Measurements from ENCODE around the gene SYNGR3.
"Not testable (repeated sequence)": the region's sequence is repeated elsewhere in the genome, so short reads cannot be mapped to it uniquely, and the experiment has no call there.

Gene SYNGR3

DNA sequence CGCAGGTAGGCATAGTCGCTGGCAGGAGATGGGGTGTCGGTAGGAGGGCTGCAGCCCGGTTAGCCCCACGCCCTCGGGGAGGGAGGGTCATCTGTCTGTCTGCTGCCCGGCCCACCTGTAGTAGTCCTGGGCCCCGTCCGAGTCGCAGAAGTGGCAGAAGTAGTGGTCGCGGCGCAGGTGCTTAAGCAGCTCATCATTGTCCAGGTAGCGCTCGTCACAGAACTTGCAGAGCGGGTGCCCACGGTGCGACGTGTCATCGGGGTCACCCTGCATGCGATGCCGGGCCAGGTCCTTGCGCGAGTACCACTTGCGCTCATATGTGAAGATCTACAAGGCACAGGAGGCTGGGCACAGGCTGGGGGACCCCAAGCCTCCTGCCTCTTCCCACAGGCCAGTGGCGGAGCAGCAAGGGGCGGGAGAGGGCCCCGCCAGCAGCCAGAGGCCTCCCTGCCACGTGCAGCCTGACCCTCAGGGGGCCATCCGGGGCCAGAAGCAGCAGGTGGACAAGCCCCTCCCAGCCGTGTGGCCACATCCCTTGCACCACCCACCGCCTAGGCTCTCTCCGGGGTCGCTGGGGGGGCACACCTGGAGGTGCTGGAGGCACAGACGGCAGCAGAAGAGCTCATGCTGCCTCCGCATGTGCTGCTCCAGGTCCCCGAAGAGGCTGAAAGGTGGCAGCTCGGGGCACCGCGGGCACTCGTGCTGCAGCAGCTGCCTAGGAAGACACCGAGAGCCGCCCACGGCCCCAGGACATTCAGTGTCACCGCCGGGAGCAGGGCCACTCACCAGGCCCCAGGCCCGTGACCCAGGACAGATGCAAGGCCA, 12.8 kb downstream of the SYNGR3 start:
- DNase-seq: no peak
- in situ Hi-C loops (cut with HindIII; ENCODE audit: low pct_ligation_motif_present, low pct_unique_long_range_greater_than_20kb, low sequenced_read_pairs): no loop called here

DNA sequence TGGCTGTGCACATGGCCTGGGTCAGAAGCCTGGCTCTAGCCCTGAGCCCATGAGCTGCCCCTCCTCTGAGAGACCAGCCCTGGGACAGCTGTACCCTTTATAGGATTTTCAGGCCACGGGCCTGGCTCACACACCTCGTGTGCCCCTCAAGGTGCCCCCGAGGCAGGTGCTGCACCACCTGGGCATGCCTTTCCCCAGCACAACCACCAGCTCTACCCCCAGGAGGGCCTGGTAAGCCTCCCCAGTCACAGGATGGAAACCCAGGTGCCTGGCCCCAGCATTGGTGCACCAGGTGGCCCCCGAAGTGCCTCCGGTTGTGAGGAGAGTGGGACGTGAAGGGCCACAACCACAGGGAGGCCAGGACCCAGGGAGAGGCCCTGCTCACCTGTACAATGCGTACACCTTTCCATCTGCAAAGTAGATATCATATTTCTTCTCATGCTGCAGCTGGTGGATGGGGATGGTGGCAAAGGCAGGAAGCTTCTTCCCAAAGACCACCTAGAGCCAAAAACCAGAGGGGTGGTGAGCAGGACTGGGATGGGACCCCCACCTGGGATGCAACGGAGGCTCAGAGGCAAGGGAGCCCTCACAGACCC, 13.6 kb downstream of the SYNGR3 start:
- in situ Hi-C loops (cut with HindIII; ENCODE audit: low pct_ligation_motif_present, low pct_unique_long_range_greater_than_20kb, low sequenced_read_pairs): no loop called here
- no peak for DNase-seq

DNA sequence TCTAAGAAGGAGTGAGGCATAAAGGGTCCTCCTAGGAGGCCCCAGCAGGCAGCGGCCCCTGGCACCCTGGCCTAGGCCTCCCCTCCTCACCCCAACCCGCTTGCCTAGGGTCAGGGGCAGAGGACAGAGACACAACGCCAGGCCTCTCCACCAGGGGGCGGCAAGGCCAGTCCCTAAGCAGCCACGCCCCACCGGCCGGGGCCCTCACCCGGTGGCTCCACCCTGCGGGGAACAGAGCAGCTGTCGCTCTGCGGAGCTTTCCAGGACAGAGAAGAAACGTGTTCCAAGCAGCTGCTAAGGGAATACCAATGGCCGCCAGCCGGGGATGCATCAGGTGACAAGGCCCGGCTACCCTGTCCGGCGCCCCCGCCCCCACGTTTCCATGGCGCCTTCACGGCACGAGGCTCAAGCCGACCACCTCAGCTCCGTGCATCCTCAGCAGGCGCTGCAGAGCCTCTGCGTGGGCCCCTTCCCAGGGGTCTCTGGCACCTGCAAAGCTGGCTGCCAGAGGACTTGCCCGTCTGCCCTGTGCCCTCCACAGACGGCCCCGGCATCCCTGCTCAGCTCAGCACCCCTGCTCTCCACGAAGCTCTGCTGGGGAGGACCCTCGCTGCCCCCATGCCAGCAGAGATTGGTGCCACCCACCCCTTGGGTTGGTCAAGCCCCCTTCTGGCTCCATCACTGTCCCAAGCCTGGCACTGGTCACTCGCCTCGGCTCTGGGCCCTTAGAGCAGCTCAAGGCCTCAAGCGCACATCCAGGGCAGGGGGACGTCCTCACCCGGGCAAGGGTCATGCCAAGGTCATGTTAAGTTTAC, 14.3 kb downstream of the SYNGR3 start:
- in situ Hi-C loops (cut with HindIII; ENCODE audit: low pct_ligation_motif_present, low pct_unique_long_range_greater_than_20kb, low sequenced_read_pairs): no loop called here

DNA sequence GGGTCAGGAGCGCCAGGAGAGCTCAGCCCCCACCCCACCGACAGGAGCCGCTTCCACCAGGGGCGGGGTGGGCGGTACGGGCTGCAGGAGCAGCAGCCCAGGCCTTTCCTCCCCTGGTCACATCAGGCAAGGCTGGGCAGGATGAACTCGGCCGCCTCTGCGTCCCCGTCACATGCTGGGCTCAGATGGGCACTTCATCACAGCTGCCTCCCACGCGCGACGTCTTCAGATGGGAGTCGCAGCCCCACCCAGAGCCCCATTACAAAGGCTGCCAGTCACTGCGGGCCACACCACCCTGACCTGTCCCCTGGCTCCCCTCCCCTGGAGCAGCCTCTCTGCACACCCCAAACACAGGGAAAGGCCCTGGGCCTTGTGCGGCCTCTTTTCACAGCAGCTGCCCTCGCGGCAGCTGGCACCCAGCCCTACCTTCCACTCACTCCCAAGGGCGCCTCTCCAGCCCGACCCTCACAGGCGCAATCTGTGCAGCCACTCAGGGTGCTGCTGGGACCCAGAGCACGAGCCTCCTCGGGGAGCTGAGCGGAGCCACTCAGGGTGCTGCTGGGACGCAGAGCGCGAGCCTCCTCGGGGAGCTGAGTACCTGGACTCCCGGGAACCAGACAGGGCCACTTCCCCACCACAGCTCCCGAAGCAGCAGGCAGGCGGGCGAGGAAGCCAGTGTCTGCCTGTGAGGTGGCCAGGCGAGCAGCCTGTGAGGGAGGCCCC, 15.2 kb downstream of the SYNGR3 start:
- in situ Hi-C loops (cut with HindIII; ENCODE audit: low pct_ligation_motif_present, low pct_unique_long_range_greater_than_20kb, low sequenced_read_pairs): no loop called here
- no peak for DNase-seq

More for the DNA sequence above, 14.3 kb downstream of the SYNGR3 start:
- peak; percentile 95 for DNase-seq

DNA sequence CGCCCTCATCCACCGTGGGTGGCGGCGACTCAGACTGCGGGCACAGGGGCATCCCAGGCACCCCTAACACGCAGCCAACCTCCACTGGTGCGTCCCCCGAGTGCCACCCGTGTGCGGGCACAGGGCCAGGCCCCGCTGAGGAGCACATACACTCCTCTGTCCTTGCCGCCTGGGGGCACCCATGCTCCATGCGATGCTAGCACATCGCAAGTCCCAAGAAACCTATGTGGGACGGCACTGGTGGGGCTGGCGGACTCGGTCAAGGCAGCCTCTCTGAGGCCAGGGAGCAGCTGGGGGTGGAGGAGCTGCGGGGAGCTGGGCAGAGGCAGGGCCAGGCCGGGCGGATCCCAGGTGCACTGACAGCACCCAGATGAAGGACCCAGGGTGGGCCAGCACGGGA, 15.9 kb downstream of the SYNGR3 start:
- in situ Hi-C loops (cut with HindIII; ENCODE audit: low pct_ligation_motif_present, low pct_unique_long_range_greater_than_20kb, low sequenced_read_pairs): no loop called here
- DNase-seq: no peak

DNA sequence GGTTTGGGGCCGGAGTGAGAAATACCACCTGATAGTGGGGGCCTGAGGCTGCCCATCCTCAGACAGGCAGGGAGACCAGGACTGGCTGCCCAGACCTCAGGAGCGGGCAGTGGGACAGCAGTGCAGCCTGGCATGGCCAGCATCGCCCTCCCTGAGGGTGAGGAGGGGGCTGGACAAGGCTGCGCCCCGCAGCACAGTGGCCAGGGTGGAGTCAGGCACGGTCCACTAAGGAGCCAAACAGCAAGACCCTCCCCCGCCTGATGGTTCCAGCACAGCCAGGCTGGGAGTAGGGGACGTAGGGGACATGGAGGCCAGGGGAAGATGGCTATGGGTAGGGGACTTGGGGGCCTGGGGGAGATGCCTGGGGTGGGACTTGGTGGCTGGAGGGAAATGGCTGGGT, 16.5 kb downstream of the SYNGR3 start:
- no peak for DNase-seq
- in situ Hi-C loops (cut with HindIII; ENCODE audit: low pct_ligation_motif_present, low pct_unique_long_range_greater_than_20kb, low sequenced_read_pairs): no loop called here

DNA sequence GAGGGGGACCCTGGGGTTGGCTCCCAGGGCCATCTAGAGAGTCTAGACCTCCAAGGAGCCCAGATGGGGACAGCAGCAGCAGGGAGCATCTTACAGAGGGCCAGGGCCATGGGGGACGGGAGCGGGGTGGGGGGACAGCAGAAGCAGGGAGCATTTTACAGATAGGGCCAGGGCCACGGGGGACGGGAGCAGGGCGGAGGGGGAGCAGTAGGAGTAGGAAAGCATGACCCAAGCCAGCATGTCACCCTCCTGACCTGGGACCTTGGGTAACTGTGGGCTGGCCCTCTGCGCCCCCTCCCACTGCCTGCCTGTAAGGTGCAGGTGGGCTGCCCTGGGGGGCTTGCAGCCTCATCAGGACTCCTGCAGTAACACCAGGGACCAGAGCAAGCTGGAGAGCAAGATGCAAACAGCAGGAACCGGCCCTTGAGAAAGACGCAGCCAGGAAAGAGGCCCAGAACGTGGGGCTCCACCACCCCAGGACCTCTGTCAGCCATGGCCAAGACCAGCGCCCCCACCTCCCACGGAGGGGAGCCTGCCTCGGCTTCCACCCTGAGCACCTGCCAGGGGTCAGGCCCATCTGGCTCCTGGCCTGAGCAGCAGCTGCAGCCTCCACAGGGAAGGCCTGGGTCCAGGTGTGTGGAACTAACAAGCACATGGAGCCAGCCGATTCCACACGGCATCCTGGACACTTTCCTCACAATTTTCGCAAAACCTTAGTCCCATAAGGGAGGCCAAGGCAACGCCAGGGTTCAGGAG, 17.5 kb downstream of the SYNGR3 start:
- in situ Hi-C loops (cut with HindIII; ENCODE audit: low pct_ligation_motif_present, low pct_unique_long_range_greater_than_20kb, low sequenced_read_pairs): no loop called here
- DNase-seq: no peak

DNA sequence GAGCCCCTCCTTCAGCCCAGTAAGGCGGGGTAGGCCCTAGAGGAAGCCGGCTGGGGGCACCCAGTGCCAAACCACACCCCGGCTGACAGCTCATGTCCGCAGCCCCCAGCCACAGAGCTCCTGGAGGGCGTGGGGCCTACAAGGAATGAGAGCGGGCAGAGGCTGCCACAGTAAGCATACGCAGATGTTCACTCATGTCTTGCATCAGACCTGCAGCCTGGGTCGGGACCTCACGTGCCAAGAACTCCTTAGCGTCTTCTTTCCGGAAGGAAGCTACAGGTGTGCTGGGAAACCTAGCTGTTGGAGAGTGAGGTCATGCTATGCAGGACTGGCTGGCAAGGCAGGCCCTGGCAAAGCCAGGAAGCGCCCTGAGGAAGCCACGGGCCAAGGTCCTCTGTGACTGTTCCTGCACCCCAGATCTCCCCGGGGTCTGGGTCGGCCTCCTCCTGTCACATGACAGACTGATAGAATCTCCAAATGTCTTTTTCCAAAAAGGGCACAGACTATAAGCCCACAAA, 18.3 kb downstream of the SYNGR3 start:
- DNase-seq: no peak
- in situ Hi-C loops (cut with HindIII; ENCODE audit: low pct_ligation_motif_present, low pct_unique_long_range_greater_than_20kb, low sequenced_read_pairs): no loop called here

DNA sequence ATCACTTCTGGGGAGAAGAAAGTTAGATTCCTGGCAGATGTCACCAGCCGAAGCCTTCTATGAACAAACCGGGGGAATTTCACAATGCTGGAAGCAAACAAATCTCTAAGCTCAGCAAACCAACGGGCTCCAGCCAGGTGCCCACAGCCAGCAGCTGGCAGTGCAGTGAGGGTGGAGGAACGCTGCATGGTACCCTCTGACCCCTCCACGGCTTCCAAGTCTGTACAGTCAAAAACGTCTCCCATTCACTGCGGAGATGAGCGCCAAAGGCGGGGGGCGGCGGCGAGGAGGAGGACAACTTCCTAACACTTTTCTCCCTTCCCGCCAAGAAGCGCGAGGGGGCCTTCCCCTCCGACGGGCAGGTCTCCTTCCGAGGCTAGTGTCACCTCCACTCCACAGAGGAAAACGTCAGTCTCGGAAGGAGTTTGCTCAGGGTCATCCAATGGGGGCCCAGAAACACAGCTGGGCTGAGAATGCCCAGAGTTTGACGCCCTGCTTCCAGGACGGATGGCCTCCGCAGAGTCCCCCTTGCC, 18.9 kb downstream of the SYNGR3 start:
- no peak for DNase-seq

DNA sequence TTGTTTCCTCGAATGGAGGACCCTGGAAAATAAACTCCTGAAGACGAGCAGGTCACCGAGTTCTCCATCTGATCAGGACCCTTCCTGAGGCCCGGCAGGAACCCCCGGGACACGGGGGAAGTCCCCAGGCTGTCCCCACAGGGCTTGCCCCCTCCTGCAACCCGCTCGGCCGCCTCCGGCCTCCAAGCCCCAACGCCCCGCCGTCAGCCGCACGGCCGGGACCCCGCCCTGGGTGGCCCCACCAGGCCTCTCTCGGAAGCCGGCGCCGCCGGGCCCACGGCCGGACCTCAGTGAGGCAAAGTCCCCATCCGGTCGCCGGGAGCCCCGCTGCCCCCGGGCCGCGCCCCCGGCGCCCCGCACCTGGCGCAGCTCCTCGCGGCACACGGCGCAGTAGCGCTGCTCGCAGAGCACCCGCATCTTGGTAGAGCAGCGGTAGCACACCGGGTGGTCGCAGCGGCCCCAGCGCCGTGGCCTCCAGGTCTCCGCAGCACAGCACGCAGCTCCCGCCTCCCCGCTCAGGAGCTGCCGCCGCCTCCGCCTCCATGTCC, 19.5 kb downstream of the SYNGR3 start:
- peak; percentile 22 for DNase-seq
- in situ Hi-C loops (cut with HindIII; ENCODE audit: low pct_ligation_motif_present, low pct_unique_long_range_greater_than_20kb, low sequenced_read_pairs): no loop called here

More for the DNA sequence above, 18.9 kb downstream of the SYNGR3 start:
- in situ Hi-C loops (cut with HindIII; ENCODE audit: low pct_ligation_motif_present, low pct_unique_long_range_greater_than_20kb, low sequenced_read_pairs): no loop called here

DNA sequence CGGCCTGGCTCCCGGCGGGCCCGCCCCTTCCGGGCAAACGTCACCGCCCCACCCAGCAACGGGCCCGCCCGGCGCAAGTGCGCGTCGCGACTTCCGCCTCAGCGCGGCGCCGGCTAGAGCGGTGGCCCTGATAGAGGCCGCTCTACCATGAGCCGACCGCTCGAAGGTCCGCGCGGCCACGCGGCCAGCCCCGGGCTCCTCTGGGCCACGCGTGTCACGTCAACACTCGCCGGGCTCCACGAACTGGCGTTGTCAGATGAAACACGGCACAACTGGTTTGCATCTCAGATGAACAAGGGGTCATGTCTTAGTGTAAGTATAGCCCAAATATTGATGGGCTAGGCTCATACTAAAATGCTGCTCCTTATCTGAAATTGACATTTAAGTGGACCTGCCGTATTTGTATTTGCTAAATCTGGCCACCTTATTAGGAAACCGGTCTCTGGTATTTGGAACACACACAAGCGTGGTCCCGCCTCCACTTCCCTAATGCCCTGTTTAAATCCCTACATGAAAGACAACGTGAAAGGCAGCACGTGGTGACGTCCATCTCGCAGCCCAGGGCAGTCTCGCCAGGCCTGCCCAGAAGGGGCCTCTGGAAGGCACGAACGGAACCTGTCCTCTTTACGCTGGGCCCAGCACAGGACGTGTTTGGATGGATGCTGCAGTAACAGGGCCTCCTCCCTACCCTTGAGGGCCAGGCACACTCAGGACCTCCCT, 20.2 kb downstream of the SYNGR3 start, which contains the start of gene ZNF598:
TSS of gene ZNF598 (minus strand) at position 31 of the 720 bp plus-strand sequence.
- in situ Hi-C loops (cut with HindIII; ENCODE audit: low pct_ligation_motif_present, low pct_unique_long_range_greater_than_20kb, low sequenced_read_pairs): no loop called here
- peak; percentile 93 for DNase-seq

DNA sequence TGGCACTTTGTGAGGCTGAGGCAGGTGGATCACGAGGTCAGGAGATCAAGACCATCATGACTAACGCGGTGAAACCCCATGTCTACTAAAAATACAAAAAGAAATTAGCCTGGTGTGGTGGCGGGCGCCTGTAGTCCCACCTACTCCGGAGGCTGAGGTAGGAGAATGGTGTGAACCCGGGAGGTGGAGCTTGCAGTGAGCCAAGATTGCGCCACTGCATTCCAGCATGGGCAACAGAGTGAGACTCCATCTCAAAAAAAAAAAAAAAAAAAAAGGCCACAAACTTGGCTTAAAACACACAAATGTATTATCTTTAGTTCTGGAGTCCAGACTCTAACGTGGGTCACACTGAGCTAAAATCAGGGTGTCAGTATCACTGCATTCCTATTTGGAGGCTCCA, 22.0 kb downstream of the SYNGR3 start:
- DNase-seq; in situ Hi-C loops (cut with HindIII; ENCODE audit: low pct_ligation_motif_present, low pct_unique_long_range_greater_than_20kb, low sequenced_read_pairs): not testable (repeated sequence)

DNA sequence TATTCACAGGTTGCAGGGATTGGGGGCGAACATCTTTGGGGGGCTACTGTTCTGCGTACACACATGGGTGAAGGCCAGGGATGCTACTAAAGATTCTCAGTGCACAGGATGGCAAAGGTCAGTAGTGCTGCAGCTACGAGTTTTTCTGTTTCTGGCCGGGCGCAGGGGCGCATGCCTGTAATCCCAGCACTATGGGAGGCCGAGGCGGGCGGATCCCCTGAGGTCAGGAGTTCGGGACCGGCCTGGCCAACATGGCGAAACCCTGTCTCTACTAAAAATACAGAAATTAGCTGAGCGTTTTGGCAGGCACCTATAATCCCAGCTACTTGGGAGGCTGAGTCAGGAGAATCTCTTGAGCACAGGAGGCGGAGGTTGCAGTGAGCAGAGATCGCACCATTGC, 23.8 kb downstream of the SYNGR3 start:
- in situ Hi-C loops (cut with HindIII; ENCODE audit: low pct_ligation_motif_present, low pct_unique_long_range_greater_than_20kb, low sequenced_read_pairs): no loop called here
- no peak for DNase-seq

DNA sequence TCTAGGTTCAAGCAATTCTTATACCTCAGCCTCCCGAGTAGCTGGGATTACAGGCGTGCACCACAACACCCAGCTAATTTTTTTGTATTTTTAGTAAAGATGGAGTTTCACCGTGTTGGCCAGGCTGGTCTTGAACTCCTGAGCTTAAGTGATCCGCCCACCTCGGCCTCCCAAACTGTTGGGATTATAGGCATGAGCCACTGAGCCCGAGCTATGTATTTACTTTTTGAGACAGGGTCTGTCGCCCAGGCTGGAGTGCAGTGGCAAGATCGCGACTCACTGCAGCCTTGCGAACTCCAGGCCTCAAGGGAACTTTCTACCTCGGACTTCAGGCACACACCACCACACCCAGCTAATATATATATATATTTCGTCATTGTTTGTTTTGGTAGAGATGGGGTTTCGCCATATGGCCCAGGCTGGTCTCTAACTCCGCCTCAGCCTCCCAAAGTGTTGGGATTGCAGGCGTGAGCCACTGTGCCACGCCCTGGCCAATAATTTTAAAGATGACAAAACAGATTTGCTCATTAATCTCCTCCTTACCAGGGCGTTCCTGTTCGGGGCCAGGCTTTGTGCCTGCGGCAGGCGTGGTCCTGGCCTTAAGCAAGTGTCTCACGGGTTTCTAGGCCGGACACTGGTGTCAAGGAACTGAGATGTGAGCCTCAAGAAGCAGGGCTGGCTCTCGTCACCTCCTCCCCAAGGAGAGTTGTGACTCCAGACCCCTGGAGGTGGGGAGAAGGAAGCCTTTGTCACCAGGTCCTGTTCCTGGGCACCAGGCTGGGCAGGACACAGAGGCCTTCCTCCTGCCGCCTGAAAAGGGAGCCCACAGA, 25.6 kb downstream of the SYNGR3 start:
- in situ Hi-C loops (cut with HindIII; ENCODE audit: low pct_ligation_motif_present, low pct_unique_long_range_greater_than_20kb, low sequenced_read_pairs): no loop called here
- no peak for DNase-seq

DNA sequence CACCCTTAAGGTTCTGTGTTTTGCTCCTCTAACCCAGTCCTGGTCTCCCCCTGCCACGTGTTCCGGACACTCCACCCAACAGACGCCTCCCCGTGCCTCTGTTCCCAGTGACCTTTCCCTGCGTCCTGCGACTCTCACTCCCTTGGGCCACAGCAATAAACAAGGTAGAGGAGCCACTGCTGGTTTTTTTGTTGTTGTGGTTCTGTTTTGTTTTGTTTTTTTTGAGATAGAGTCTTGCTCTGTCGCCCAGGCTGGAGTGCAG, 26.1 kb downstream of the SYNGR3 start:
- no peak for DNase-seq
- in situ Hi-C loops (cut with HindIII; ENCODE audit: low pct_ligation_motif_present, low pct_unique_long_range_greater_than_20kb, low sequenced_read_pairs): no loop called here

DNA sequence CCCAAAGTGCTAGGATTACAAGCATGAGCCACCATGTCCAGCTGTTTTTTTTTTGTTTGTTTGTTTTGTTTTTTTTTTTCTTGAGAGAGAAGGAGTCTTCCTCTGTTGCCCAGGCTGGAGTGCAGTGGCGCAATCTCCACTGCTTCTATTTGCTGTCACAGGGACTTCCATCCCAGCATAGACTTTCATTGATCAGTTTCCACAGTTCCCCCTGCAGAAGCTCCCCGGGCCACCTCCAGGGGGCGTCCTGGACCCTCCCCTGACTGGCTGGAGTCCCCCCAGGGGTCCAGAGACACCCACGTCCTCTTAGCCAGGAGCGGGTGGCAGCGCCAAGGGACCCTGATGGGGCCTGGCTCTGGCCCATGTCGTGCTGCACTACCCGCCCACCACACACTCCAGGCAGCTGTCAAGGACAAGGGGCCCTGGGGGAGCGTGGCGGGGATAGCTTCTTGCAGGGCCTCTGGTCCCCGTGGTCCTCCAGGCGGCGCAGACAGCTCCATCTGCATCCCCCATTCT, 26.7 kb downstream of the SYNGR3 start:
- DNase-seq: no peak
- in situ Hi-C loops (cut with HindIII; ENCODE audit: low pct_ligation_motif_present, low pct_unique_long_range_greater_than_20kb, low sequenced_read_pairs): no loop called here
